IPS-NIHi7 (cell line): ENCODE data around the gene GNAO1.

Experiments
- DNase-seq: peaks from one replicate; pipeline ENCODE4 v3.0.0; 2012; ENCODE audit warnings: mixed read lengths; ENCODE audit errors: extremely low spot score

The GNAO1 gene

DNA sequence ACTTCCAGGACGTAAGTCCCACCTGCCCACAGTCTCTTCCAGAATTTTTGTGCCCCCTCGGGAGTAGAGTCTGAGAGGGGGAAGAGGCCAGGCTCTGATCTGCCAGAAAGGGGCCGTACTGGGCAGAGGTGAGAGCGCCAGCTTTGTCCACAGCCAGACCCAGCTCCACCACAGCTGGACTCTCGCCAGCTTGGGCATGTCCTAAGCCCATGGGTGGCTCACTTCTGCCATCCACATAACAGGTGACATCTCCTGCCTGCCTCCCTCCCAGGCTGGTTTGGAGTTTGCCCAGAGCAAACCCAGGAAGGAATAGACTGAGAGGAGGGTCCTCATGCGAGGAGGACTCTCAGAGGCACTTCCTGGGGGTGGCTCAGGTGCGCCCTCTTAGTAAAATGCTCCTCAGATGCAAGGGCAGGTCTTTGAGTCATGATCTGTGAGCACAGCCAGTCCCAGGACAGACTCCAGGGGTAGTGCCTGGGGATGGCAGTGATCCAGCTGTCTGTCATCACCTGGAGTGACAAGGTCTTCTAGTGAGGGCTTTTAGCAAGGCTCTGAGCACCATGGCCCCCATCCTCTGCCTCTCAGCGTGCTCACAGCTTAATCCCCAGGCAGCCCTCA, 144.9 kb downstream of the GNAO1 start:
- no peak for DNase-seq

DNA sequence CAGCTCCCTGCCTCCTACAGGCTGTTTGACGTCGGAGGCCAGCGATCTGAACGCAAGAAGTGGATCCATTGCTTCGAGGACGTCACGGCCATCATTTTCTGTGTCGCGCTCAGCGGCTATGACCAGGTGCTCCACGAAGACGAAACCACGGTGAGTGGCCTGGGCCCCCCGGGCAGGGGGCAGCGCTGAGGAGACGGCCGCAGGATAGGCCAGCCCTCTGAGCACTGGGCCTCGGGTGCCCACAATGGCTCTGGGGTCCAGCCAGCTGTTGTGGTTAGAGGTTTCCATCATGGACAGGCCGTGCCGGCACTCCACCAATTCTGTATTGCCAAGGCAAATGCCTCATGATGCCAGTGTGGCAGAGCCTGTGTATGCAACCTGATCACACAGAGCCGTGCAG, 145.4 kb downstream of the GNAO1 start:
- DNase-seq, result no peak

DNA sequence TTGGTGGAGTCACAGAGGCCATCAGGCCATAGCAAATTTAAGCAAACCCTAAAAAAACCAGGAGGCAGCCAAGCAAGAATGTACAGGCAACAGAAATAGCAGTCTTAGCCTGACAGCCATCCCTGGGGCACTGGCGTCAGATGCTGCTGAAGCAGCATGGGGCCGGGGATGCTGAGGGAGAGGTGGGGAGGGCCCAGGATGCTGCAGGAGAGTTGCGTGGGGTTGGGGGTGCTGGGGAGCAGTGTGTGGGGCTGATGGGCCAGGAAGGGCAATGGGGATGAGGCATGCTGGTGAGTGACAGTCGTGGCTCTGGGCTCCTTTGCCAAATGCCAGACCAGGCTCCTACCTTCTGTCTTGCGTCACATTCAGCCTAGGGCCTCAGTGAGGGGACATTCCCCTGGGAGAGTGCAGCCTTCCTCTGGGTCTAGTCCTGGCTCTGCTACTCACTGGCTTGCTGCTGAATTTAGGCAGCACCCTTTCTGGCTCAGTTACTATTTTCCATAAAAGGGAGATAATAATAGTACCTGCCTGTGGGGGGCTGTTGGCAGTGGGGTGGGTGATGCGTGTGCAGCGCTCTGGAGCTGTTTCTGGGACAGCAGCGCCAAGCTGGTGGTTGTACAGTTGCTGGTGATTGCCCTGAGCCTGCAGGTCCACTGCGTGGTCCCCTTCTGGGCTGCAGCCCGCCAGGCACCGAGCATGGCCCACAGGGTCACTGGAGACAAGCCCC, 146.0 kb downstream of the GNAO1 start:
- no peak for DNase-seq

DNA sequence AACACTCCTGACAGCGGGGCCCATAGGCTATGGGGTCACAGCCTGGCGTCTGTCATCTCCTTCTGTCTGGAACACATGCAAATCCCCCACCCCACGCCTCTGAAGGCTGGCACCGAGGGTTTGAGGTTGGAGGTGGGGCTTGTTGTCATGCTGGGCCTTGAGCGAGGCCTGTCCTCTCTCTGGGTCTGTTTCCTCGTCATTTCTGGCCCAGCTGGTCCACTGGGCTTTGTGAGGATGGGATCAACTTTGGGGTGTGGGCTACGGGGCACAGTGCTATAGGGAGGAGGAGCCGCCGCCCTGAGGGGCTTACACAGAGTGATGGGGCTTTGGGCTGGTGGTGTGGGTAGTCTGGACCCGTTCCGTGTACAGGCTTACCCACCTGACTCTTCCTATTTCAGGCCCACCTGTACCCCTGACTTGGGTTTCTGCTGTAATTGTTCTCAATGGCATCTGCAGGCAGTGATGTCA, 146.6 kb downstream of the GNAO1 start:
- no peak for DNase-seq

DNA sequence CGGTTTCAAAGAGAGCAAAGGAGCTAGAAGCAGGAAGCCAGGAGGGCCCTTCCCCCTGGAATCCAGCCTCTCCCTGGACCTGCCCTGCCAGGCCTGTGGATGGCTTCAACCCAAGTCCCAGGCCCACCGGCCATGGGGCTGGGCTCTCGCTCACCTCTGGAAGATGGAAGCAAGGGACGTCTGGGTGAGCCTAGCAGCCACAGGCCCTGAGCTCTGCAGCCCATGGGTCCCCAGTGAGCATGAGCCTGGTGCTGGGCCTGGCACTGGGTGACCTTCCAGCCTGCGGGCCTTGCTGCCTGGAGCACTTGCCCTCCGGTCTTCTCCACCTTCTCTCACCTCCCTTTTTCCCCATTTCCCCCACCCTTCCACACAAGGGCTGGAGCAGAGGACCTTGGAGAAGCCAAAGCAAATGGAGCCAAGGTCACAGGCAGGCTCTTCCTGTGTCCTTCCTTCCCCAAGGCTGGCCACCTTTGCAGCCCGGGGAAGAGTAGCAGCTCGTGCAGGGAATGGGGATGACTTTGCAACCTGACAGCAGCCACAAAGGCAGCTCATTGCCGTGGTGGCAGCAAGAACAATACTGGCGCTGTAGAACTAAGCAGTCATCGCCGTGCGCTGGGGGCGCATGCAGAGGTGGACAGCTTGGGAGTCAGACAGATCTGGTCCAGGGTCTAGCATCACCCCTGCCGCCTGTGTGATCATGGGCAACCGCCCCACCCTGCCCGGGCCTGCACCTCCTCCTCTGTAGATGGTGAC, 147.5 kb downstream of the GNAO1 start:
- no peak for DNase-seq

DNA sequence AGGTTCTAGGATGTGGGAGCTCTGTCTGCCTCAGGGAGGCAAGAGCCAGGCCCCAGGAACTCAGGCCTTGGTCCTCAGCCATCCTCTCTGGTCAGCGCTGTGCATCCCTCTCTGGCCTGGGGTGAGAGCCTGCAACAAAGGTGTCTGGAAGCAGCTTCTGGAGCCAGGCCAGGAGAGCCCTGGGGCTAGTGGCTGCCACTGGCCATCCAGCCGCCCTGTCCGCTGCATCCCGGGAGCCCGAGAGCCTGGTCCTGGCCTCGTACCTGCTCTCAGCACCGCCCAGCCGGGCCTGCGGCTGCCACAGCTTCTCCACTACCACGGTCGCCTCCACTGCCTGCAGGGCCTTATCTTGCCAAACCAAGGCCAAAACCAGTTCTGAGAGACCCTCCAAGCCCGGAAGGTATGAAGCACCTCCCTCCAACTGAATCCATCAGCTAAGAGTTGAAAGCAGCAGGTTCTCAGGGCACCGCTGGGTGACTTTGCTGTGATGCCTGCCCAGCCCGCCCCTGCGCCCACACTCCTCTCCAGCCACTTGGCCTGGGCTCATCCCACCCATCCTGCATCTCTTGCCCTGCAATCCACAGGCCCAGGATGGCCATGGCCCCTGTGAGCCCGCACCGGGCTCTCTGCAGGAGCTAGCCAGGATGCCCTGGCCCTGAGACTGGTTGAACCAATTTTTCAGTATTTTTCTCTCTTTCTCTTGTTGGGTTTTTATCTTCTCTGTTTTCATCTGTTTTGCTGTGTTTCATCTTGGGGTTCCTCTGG, 148.3 kb downstream of the GNAO1 start:
- DNase-seq, result no peak

DNA sequence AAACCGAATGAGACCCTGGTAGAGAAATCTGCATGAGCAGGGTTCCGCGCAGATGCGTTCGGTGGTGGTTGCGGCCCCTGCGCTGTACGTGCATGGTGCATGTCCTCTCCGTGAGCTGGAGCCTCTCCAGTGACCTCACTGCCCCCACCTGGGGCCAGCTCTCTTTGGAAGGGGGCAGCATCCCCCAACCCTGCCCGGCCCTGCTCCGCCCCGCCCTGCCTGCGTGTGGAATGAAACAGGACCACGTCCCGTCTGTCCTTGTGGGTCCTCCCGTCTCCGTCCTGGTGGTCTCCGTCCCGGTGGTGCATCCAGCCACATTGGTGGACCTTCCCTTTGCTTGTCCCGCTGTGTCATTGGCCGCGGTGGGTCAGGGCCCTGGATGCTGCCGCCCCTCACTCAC, 149.1 kb downstream of the GNAO1 start:
- no peak for DNase-seq

DNA sequence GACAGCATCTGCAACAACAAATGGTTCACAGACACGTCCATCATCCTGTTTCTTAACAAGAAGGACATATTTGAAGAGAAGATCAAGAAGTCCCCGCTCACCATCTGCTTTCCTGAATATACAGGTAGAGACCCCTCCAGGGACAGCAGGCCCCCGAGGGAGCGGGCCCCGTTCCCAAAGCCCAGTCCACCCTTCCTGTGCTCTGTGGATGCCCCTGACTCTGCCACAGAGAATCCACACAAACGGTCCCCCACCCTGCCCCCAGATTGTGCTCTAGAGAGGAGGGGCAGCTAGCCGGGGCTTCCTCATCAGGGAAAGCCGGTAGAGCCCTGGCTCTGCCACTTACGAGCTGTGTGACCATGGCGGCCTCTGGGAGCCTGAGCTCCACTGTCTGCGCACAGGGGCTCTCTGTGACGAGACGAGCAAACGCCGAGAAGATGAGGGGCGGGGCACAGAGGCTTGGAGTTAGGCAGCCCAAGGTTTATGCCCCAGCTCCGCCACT, 149.6 kb downstream of the GNAO1 start:
- DNase-seq, result no peak

DNA sequence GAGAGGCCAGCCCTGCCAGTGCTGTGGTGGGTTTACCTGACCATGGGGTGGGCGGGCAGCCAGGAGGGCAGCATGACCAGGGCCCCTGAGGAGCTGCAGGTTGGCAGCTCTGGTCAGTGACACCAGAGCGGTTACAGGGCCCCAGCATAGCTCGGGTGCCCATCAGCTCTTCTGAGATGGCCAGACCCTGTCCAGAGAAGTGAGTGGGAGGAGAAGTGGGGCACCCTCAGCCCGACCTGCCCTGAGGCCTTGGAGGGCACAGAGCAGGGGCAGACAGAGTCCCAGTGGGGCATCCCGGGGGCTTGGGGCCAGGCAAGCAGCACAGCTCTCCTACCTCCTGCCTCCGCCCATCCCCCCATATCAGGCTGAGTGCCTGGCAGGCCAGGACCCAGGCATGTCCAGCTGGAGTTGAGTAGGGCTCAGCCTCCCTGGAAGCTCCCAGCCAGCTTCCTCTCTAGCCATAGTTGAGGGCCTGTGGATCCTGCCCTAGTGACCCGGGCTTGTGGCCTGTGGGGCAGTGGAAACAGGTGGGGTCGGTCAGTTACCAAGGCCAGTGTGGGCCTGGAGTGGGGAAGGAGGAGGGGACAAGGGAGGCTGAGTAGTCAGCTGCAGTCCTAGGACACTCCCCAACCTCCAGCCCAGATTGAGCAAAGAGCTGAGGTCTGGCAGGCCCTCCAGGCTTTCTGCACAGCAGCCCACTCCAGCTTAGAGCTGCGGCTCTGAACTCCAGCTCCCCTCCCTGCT, 150.5 kb downstream of the GNAO1 start:
- DNase-seq, result no peak

DNA sequence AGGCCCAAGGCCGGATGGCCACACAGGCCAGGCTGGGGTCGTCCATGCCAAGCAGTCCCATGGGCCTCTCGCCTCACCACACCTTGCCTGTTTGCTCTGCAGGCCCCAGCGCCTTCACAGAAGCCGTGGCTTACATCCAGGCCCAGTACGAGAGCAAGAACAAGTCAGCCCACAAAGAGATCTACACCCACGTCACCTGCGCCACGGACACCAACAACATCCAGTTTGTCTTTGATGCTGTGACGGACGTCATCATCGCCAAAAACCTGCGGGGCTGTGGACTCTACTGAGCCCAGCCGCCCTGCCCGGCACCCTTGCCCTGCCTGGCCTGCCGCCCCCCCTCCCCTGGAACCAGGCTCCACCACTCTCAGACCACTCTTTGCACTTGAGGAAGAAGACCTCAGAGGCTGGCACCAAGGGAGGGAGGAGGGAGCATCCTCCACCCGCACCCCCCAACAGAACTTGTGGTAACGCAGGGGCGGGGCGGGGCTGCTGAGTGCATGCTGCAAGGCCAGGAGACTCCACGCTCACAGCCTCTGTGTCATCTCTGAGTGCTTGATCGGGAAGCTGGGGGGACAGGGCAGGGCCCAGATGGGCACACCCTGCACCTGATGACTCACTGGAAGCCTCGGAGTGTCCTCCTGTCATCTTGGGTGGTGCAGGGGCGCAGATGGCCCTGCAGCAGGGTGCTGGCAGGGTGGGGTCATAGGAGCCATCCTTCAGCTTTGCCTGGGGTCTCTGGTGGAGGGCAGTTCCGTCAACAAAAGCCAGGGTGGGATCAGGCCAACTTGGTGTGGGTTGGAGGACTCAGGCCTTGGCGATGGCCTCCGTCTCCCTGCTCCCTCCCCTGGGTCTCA, 152.6 kb downstream of the GNAO1 start:
- DNase-seq, result no peak

DNA sequence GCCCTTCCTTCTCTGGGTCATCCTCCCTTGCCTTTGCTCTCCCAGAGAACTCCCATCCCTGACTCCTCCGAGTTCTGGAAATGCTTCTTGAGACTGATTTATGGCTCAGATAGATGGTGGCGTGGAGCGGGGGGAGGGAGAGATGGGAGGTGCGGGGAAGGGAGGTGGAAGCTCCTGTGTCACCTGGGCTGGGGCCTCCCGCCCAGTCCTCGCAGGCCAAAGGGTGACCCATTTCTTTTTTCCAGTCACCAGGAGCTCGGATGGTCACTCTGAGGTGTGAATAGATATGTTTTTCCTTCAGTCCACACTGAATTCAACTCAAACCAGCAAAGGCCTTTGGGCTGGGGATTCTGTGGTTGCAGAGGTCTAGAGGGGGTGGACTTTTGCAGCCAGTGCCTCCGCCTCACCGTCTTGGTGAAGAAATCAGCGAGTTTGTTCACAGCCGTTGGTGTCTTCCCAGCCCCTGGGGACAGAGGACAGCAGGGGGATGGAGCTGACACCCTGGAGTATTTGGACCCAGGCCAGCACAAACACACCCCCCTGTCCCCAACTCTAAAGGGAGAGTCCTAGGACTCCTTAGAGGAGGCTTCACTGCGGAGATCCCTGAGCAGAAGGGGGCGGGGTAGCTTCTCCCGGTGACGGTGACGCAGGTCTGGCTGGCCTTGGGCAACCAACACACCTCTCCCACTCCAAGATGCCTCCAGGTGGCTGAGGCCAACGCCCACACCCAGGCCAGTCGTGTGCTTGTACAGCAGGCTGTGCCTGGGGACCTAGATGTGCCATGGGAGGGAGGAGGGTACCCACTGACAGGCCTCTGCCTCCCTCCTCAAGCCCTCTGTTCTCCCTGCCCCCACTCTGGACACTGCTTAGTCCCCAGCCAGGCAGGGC, 153.5 kb downstream of the GNAO1 start:
- DNase-seq, result peak; percentile 44

DNA sequence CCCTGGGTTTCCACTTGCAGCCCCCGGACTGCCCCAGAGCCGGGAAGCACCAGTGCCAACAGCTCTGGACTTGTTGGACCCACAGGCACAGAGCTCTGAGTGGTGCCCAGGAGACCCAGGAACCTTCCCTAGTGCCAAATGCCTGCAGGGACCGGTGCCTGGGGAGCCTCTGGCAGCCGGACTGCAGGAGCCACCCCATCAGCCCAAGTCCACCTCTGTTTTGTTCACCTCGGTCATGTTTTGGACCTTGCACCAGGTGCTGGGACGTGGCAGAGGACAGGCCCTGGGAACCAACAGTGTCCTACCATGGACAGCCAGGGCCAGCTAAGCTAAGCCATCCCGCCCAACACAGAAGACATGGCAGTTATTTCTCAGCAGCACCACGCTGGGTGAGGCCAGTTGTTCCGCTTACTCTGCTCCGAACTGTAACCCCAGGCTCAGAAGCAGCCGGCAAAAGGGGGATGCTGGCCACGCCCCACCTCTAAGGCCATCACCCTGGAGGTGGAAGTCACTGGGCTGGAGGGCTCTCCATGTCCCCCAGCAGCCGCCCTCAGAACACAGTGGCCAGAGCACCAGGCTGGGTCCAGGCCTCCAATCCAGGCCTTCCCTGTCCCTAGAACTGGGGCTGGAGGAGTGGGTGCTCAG, 154.2 kb downstream of the GNAO1 start:
- DNase-seq, result no peak

DNA sequence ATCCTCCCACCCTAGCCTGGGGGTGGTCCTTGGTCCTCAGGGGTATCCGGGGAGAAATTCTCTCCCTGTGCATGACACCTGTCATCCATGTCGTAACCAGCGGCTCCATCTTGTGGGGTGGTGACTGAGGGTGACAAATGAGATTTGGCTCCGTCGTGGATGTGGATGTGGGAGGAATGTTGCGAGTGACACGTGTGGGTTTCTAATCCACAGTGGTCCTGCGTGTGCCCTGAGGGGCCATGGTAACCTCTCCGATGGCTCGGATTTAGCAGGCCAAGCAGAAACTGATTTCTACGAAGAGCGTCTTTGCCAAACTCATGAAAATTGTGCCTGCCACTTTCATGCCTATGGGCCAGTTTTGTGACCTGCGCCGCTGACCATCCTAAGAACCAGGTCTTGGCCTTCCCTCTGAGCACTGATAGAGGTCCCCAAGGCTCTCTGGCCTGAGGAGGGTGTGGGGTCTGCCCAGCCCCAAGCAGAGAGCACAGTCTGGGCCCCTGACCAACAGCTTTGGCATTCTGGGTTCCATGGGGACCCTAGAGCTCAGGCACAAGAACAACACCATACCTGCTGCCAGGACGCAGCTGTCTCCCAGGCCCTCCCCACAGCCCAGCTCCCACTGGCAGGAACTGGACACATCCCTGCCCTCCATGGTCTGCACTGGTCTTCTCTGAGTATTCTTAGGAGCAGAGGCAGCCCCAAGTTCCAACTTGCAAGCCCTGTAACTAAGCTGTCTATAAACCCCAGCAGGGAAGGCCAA, 155.0 kb downstream of the GNAO1 start:
- no peak for DNase-seq

DNA sequence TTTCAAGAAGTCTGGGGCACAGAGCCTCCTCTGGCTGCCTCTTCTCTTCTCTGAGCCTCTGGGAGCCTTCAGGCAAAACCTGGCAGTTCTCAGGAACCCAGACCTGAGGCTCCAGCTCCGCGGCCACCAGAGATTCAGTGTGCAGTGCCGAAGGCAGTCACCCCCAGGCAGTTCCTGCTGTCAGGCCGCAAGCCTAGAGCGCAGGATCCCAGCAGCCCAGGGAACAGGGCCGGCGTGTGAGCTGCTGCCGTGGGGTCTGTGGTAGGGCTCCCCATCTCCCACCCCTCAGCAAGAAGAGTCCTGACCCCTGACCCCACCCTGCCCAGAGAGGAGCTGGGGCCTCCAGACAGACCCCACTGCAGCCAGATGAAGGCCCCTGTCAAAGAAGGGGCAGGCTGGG, 155.9 kb downstream of the GNAO1 start:
- DNase-seq, result no peak

DNA sequence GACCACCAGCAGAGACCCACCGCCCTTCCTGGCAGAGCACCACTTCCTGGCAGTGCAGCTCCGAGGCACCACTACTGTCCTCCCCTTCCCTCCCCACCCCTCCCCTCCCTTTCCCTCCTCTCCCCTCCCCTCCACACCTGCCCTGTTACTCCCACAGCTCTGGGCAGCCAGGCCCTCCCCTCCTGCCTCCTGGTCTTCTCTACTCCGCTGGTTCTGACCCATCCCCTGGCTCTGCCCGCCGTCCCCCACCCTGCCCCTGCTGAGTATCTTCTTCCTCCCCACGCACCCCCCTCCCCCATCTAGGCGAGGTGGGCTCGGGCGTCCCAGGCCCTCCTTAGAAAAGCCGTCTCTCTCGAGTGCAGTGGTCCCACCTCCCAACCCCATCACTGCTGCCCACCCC, 156.4 kb downstream of the GNAO1 start:
- DNase-seq, result no peak

DNA sequence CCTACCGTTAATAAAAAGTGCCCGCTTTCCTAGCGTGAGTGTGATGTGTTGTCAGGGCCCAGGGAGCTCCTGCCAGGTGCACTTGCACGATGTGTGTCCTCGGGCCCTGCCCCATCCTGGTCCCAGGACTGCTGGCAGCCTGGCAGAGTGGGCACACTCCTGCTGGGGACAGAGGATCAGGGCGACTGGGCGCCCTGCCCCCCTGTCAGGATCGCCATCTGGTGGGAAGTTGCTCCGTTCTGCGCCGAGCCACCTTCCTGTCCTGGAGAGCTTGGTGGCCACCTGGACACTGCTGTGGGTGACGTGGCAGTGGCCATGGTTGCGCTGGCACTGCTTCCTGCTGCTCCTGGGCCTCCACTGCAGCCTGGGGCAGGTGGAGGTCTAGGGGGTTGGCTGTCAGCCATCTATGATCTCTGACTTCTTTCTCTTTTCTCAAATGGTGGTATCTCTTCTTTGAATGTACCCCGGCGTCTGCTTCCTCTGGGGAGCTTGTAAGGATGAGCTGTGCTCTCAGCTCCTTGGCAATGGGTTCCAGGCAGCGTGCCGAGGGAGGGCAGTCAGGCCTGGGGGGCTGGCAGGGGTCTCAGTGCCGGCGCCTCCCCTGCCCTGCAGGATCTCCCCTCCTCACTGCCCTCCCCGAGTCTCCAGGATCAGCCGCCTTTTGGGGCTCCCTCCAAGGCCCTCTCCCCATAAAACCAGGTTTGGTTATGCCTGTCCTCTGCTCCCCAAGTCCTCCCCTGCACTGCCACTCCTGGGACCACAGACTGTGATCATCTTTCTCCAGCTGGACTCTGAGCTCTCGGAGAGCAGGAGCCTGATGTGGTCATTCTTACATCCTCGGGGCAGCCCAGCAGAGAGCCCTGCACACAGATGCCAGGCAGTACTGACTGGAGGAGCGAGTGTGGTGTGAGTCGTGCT, 157.1 kb downstream of the GNAO1 start:
- no peak for DNase-seq

DNA sequence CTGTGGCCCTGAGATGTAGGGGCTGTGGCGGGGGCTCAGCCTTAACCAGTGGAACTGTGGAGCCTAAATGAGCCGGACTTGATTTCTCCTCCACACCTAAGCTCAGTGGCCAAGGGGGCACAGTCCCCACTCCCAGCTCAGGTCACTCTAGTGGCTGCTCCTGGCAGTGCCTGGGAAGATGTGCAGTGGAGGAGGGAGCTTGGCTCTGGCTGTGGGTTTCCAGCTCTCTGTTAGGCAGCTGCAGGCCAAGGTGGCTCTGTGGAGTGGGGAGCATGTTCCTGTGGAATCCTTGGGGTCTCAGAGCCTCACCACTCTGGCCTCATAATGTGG, 157.8 kb downstream of the GNAO1 start:
- no peak for DNase-seq
